SHP77 treated with DMSO at 0.1 percent for 48 hours (cell line): ENCODE measurements around the gene GPC6.

Source experiments
- DNase-seq: peaks from one replicate; lab custom pipeline; 2025; lab: John Stamatoyannopoulos, UW

GPC6 gene

GRCh38 chr13:93686399-93686798 is 459.8 kb downstream of the GPC6 start:
- DNase-seq = no peak

DNA sequence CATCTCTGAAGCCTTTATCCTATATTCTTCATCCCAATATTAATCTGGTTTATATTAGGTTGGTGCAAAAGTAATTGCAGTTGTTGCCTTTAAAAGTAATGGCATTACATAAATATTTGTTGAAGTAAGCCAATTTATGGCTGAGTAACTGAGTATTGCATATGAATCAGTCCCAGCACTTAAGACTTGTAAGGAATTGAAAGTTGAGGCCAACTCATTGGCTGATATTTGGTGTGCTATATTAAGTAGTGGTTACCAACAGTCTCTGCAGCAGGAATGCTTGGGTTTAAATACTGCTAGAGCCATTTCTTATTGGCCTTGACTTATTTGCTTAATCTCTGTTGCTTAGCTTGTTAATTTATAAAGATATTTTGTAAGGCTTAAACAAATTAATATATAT is 460.7 kb downstream of the GPC6 start:
- no peak for DNase-seq

GRCh38 chr13:93689333-93689732 is 462.7 kb downstream of the GPC6 start:
- no peak for DNase-seq

DNA sequence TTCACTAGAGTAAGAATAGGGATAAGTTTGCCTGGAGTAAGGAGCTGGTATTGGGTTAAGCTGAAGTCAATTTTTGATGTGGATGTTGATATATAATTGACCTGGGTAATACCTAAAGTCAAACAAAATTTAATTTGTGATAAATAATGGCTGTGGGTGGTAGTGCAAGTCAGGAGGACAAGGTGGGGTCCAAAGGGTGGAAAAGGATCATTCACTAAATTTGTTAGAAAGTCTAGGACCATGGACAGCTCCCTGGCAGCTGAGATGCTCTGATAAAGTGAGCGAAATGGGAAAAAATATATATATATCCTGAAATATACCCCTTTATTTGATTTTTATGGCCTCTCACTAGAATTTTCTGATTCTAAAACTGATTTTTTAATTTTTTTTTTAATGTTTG is 463.5 kb downstream of the GPC6 start:
- DNase-seq = no peak

DNA sequence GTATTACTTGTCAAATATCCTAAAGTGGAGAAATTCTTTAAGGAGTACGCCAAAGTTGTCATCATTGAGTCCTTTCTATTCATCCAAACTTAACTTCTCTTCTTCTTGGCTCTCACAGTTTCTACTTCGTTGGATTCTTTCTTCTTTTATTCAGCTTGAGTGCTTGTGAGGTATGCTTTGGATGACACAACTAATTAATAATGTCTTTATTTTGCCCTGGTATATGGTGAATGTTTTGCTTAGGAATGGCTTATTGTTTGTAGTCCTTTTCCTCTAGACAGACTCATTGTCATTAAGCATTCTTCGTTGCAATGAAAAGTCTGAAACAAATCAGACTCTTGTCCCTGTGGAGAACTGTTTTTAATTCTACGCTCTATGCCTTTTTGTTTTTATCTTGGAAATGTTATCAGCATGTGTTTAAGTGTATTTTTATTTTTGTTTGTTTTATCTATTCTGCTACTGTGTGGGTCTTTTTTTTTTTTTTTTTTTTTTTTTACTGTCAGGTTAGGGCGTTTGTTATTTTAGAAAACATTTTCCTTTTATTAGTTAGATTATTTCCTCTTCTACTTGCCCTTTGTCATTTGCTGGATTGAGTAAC is 471.5 kb downstream of the GPC6 start:
- no peak for DNase-seq

- DNase-seq = peak; percentile 16
Measured at GRCh38 chr13:93700115-93700514, 473.5 kb downstream of the GPC6 start.

DNA sequence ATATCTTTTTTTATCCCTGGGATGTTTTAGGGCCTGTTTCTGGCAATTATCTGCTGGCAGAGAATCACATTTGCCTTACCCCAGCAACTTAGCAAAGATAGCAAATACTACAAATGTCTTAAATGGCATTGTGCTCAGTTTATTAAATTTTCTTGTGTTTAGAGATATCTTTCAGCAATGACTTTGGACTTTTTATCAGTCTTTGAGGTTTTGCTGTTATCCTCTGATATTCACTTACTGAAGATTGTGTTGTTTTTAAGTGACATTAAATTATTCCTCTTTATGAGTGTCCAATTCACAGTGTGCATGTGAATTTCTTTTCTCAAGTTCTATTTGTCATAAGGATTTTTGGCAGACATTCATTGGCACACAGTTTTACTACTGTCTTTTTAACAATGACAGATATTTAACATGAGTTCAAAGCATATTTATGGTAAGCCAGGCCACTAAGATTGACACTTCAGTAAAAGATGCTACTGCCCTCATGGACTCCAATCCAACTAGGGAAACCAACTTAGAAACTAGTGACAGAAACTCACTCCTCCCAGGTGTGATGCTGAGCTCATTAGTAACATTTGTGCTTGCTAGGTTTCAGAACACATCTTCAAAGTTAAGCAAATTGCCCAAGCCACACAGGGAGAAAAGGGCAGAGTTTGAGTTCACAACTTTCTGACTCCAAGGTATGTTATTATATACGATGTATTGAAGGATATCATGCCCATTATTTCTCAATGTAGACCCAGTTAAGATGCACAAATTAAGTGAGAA is 481.9 kb downstream of the GPC6 start:
- no peak for DNase-seq

GRCh38 chr13:93709506-93710244 is 483.1 kb downstream of the GPC6 start:
- DNase-seq = no peak

GRCh38 chr13:93714171-93714570 is 487.6 kb downstream of the GPC6 start:
- no peak for DNase-seq

GRCh38 chr13:93715866-93716265 is 489.3 kb downstream of the GPC6 start:
- DNase-seq = no peak

DNA sequence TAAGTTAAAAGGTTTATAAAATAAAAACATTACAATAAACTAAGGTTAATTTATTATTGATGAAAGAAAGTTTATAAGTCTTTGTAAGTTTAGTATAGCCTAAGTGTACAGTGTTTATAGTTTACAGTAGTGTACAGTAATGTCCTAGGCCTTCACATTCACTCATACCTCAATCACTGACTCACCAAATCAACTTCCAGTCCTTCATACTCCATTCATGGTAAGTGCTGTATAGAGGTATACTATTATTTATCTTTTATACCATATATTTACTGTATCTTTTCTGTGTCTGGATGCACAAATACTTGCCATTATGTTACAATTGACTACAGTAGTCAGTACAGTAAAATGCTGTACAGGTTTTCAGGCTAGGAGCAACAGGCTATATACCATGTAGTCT is 490.0 kb downstream of the GPC6 start:
- no peak for DNase-seq

- DNase-seq = no peak
Measured at GRCh38 chr13:93721483-93721882, 494.9 kb downstream of the GPC6 start.

- DNase-seq = no peak
Measured at GRCh38 chr13:93723316-93723715, 496.7 kb downstream of the GPC6 start.

DNA sequence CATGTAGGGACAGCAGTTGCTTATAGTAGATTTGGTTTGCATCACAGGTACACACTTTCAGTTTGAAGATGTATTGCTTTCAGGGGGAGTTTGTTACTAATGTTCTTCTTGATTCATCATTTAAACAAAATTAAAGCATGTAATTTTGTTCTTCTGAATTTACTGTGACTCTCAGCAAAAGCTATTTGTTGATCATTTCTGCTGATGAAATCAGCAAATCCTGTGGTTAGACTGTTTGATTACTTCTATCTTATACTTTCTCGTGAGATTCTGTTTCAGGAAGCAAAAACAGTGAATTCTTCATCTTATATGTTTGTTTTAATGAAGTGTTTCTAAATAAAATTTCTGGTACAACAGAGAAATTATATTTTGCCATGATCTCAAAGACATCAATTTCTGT is 497.6 kb downstream of the GPC6 start:
- no peak for DNase-seq

DNA sequence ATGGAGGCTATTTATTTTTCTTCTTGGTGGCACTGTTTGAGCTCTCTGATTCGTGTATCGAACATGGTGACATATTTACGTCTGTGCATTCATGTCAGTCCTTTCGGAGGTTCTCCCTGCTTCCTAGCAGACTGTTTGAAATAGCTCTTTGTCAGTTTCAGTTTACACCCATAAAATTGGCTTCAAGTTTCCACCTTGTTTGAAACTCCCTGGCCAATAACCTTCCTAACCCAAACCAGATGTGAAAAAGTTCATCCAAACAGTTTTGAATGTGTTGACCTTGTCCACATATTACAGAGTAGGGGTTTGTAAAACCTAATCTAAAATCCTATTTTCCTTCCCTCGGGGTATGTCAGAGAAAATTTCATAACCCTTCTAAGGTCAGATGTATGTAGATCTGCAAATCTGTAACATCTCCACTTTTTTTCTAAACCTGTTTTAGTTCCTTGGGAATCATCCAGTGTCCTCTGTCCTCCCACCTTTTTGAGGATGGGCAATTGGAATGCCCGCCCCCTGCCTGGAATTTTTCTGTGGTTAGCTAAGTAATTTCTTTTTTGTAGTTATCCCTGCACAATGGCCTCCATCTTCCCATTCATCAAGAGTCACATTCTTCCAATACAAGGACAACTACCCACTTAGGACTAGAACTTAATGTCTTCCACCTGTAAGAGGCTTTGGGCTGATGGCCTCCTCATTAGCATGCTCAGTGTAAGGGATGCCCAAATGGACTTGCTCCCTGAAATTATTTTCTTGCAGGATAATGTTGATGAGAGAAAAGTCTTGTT is 499.8 kb downstream of the GPC6 start:
- DNase-seq = no peak

GRCh38 chr13:93727211-93728141 is 500.9 kb downstream of the GPC6 start:
- DNase-seq = no peak

GRCh38 chr13:93729383-93729782 is 502.8 kb downstream of the GPC6 start:
- DNase-seq = no peak

DNA sequence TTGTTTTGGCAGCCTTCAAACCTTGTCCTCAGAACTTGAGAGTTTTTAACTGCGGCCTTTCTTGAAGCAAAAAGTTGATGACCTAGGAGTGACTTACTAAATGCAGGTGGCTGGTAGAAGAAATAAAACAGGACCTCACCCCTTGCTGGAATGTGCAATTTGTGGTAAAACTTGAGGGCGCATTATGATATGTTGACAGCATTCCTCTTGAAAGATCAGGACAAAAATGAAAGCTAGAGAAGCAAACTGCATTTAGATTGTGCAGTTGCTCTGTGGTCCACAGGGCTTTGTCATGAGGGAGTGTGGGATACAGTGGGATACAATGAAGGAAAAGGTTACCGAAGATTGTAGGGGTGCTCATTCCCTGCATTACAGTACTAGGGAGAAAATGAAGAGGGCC is 504.2 kb downstream of the GPC6 start:
- DNase-seq = no peak

DNA sequence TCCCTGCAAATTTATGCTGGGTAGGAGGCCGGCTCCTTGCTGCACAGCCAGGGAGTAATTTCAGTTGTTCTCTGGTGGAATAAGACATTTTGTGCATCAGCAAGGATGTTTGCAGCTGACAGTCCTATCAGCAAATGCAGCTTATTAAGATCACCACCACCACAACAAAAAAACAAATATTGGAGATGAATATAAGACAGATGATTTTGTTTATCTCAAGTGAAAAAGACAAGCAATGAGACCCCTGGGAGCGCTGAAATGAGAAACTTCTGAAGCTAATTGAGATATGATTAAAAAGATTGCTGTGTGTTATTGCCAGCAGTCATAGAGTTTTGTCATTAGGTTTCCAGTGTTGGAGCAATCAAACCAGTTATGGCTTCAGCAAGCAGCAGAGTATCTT is 505.6 kb downstream of the GPC6 start:
- DNase-seq = no peak

GRCh38 chr13:93736081-93736480 is 509.5 kb downstream of the GPC6 start:
- no peak for DNase-seq

GRCh38 chr13:93736909-93737308 is 510.3 kb downstream of the GPC6 start:
- DNase-seq = no peak
